HEK293 (cell line): ENCODE measurements around the gene KIAA1671.

Experiments
- CTCF ChIA-PET: fragments of 350-600 bp; formaldehyde crosslinking; extraction: SDS; loops from one replicate; lab custom pipeline; 2021; ENCODE audit warnings: antibody characterized with exemption; lab: Yijun Ruan, JAX
- POLR2A ChIA-PET: fragments of 300-600 bp; formaldehyde crosslinking; extraction: SDS; loops from one replicate; lab custom pipeline; 2020; ENCODE audit warnings: antibody characterized with exemption, inconsistent platforms; lab: Yijun Ruan, JAX
- H3K27ac ChIP-seq: fragments of 200-500 bp; sonication (Bioruptor generic); 2 replicates; pipeline ENCODE4 v1.5.1; 2014; ENCODE audit warnings: low read depth, low read length, control low read depth, inconsistent platforms; ENCODE audit errors: extremely low read depth
- H3K36me3 ChIP-seq, 2 experiments: fragments of 200-500 bp in 1 of 2; sonication (Bioruptor generic) in 1 of 2; 1 replicate in 1 of 2; 2 replicates in 1 of 2; pipeline ENCODE4 v1.5.1; 2014 to 2017; ENCODE audit warnings: inconsistent platforms in 2 of 2, low read length in 2 of 2; ENCODE audit not compliant: control insufficient read depth in 2 of 2, insufficient read depth in 1 of 2
- H3K4me1 ChIP-seq: fragments of 200-500 bp; sonication (Bioruptor generic); 2 replicates; pipeline ENCODE4 v1.5.1; 2014; ENCODE audit warnings: mild to moderate bottlenecking, low read length, inconsistent platforms; ENCODE audit not compliant: control insufficient read depth, insufficient read depth
- H3K4me3 ChIP-seq: 2 replicates; pipeline ENCODE4 v1.5.1; 2011; ENCODE audit warnings: low read depth, mild to moderate bottlenecking, control low read depth, low read length, moderate library complexity
- H3K9me3 ChIP-seq: fragments of 200-500 bp; sonication (Bioruptor generic); 2 replicates; pipeline ENCODE4 v1.5.1; 2014; ENCODE audit warnings: low read depth, low read length, inconsistent platforms; ENCODE audit not compliant: control insufficient read depth, insufficient read depth
- EGR2 ChIP-seq: fragments of 450-650 bp; formaldehyde crosslinking; IDR thresholded peaks from 2 replicates; pipeline ENCODE4 v1.5.1; 2016; ENCODE audit warnings: low read depth, missing biosample characterization, missing genetic modification characterization
- GLIS1 ChIP-seq: fragments of 450-650 bp; formaldehyde crosslinking; IDR thresholded peaks from 2 replicates; pipeline ENCODE4 v1.5.1; 2016; ENCODE audit warnings: missing biosample characterization, missing genetic modification characterization
- KLF1 ChIP-seq: fragments of 450-650 bp; formaldehyde crosslinking; IDR thresholded peaks from 2 replicates; pipeline ENCODE4 v1.5.1; 2016; ENCODE audit warnings: missing biosample characterization, missing genetic modification characterization
- KLF16 ChIP-seq: fragments of 450-650 bp; formaldehyde crosslinking; IDR thresholded peaks from 2 replicates; pipeline ENCODE4 v1.5.1; 2017; ENCODE audit warnings: missing biosample characterization, missing genetic modification characterization
- KLF8 ChIP-seq: fragments of 450-650 bp; formaldehyde crosslinking; IDR thresholded peaks from 2 replicates; pipeline ENCODE4 v1.5.1; 2016; ENCODE audit warnings: missing biosample characterization, missing genetic modification characterization
- MZF1 ChIP-seq: fragments of 450-650 bp; formaldehyde crosslinking; IDR thresholded peaks from 2 replicates; pipeline ENCODE4 v1.5.1; 2017; ENCODE audit warnings: missing biosample characterization, missing genetic modification characterization, borderline replicate concordance
- SCRT2 ChIP-seq: fragments of 450-650 bp; formaldehyde crosslinking; IDR thresholded peaks from 2 replicates; pipeline ENCODE4 v1.5.1; 2016; ENCODE audit warnings: missing biosample characterization, missing genetic modification characterization
- SETDB1 ChIP-seq: IDR thresholded peaks from one replicate; pipeline ENCODE4 v1.6.1; 2017; ENCODE audit warnings: mild to moderate bottlenecking, low read length, moderate library complexity, mixed read lengths; ENCODE audit not compliant: insufficient read length
- ZFP41 ChIP-seq: fragments of 450-650 bp; formaldehyde crosslinking; IDR thresholded peaks from 2 replicates; pipeline ENCODE4 v1.5.1; 2016; ENCODE audit warnings: missing biosample characterization, missing genetic modification characterization, borderline replicate concordance
- ZIC2 ChIP-seq: fragments of 450-650 bp; formaldehyde crosslinking; IDR thresholded peaks from 2 replicates; pipeline ENCODE4 v1.5.1; 2016; ENCODE audit warnings: missing biosample characterization, missing genetic modification characterization
- ZNF132 ChIP-seq: fragments of 450-650 bp; formaldehyde crosslinking; IDR thresholded peaks from 2 replicates; pipeline ENCODE4 v1.5.1; 2017; ENCODE audit warnings: missing biosample characterization, missing genetic modification characterization, borderline replicate concordance
- ZNF133 ChIP-seq: fragments of 450-650 bp; formaldehyde crosslinking; IDR thresholded peaks from 2 replicates; pipeline ENCODE4 v1.5.1; 2016; ENCODE audit warnings: missing biosample characterization, missing genetic modification characterization
- ZNF16 ChIP-seq: fragments of 450-650 bp; formaldehyde crosslinking; IDR thresholded peaks from 2 replicates; pipeline ENCODE4 v1.5.1; 2016; ENCODE audit warnings: low read depth, missing biosample characterization, missing genetic modification characterization
- ZNF202 ChIP-seq: fragments of 450-650 bp; formaldehyde crosslinking; IDR thresholded peaks from 2 replicates; pipeline ENCODE4 v1.5.1; 2016; ENCODE audit warnings: missing biosample characterization, missing genetic modification characterization, borderline replicate concordance
- ZNF350 ChIP-seq: fragments of 450-650 bp; formaldehyde crosslinking; IDR thresholded peaks from 2 replicates; pipeline ENCODE4 v1.5.0; 2017; ENCODE audit warnings: missing biosample characterization, mild to moderate bottlenecking, missing genetic modification characterization
- ZNF37A ChIP-seq: fragments of 450-650 bp; IDR thresholded peaks from 2 replicates; pipeline ENCODE4 v1.5.1; 2018; ENCODE audit warnings: missing biosample characterization, missing genetic modification characterization
- ZNF391 ChIP-seq: fragments of 450-650 bp; formaldehyde crosslinking; IDR thresholded peaks from 2 replicates; pipeline ENCODE4 v1.5.1; 2016; ENCODE audit warnings: low read depth, missing biosample characterization, missing genetic modification characterization, borderline replicate concordance
- ZNF398 ChIP-seq: fragments of 450-650 bp; formaldehyde crosslinking; IDR thresholded peaks from 2 replicates; pipeline ENCODE4 v1.5.1; 2017; ENCODE audit warnings: missing biosample characterization, missing genetic modification characterization
- ZNF416 ChIP-seq: fragments of 450-650 bp; formaldehyde crosslinking; IDR thresholded peaks from 2 replicates; pipeline ENCODE4 v1.5.1; 2016; ENCODE audit warnings: missing biosample characterization, missing genetic modification characterization
- ZNF48 ChIP-seq: fragments of 450-650 bp; formaldehyde crosslinking; IDR thresholded peaks from 2 replicates; pipeline ENCODE4 v1.5.1; 2016; ENCODE audit warnings: missing biosample characterization, missing genetic modification characterization
- ZNF530 ChIP-seq: fragments of 450-650 bp; formaldehyde crosslinking; IDR thresholded peaks from 2 replicates; pipeline ENCODE4 v1.5.1; 2016; ENCODE audit warnings: low read depth, missing biosample characterization, missing genetic modification characterization
- ZNF544 ChIP-seq: fragments of 450-650 bp; formaldehyde crosslinking; IDR thresholded peaks from 2 replicates; pipeline ENCODE4 v1.5.0; 2017; ENCODE audit warnings: missing biosample characterization, missing genetic modification characterization
- ZNF571 ChIP-seq: fragments of 450-650 bp; formaldehyde crosslinking; IDR thresholded peaks from 2 replicates; pipeline ENCODE4 v1.5.0; 2017; ENCODE audit warnings: missing biosample characterization, missing genetic modification characterization
- ZNF596 ChIP-seq: fragments of 450-650 bp; IDR thresholded peaks from 2 replicates; pipeline ENCODE4 v1.5.0; 2018; ENCODE audit warnings: missing biosample characterization, mild to moderate bottlenecking, missing genetic modification characterization, moderate library complexity
- ZNF704 ChIP-seq: fragments of 450-650 bp; formaldehyde crosslinking; IDR thresholded peaks from 2 replicates; pipeline ENCODE4 v1.5.1; 2016; ENCODE audit warnings: missing biosample characterization, missing genetic modification characterization
- ZNF768 ChIP-seq: fragments of 450-650 bp; formaldehyde crosslinking; IDR thresholded peaks from 2 replicates; pipeline ENCODE4 v1.5.1; 2018; ENCODE audit warnings: missing biosample characterization, mild to moderate bottlenecking, missing genetic modification characterization
- ZNF792 ChIP-seq: fragments of 450-650 bp; formaldehyde crosslinking; IDR thresholded peaks from 2 replicates; pipeline ENCODE4 v1.5.1; 2016; ENCODE audit warnings: missing biosample characterization, missing genetic modification characterization
- TF ChIP-seq, protein P1 (sequence below): fragments of 450-650 bp; formaldehyde crosslinking; IDR thresholded peaks from 2 replicates; pipeline ENCODE4 v1.5.1; 2016; ENCODE audit warnings: missing biosample characterization, missing genetic modification characterization, low read depth
- TF ChIP-seq, protein P2 (sequence below): fragments of 450-650 bp; formaldehyde crosslinking; IDR thresholded peaks from 2 replicates; pipeline ENCODE4 v1.5.1; 2017; ENCODE audit warnings: missing biosample characterization, mild to moderate bottlenecking, missing genetic modification characterization, moderate library complexity
- TF ChIP-seq, protein P3 (sequence below): fragments of 450-650 bp; formaldehyde crosslinking; IDR thresholded peaks from 2 replicates; pipeline ENCODE4 v1.5.1; 2017; ENCODE audit warnings: missing biosample characterization, missing genetic modification characterization

The KIAA1671 gene

GRCh38 chr22:25131198-25131887 is 178.8 kb downstream of the KIAA1671 start (continued):
- TF ChIP-seq ZNF704 (tag by site-specific recombination) (no peak), SCRT2 (tag by site-specific recombination) (peak; percentile 69; the same call in 1 of the 2 replicates), ZFP41 (tag by site-specific recombination) (no peak), ZIC2 (peak; percentile 40), ZNF133 (no peak), GLIS1 (tag by site-specific recombination) (0 out of 2 replicates have a peak, but pooled peaks have one; percentile 14), ZNF16 (tag by site-specific recombination) (no peak)

DNA sequence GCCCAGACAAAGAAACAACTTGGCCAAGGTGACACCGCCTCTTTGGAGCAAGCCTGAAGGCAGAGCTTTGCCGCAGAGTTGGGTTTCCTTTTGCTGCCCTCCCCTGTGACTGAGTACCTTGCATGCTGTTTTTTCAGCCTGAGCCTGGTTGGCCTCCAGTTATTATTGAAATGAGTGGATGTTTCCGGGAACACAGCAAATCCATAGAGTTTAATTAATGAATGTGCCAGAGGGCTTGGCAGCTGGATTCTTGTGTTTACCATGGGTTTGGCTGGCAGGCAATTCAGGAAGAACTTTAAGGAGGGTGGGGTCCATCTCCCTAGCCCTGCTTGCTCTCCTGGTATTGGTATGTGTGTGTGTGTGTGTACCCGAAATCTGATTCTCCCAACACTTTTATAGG is 181.5 kb downstream of the KIAA1671 start:
- POLR2A ChIA-PET: no interaction called here
- CTCF ChIA-PET: no interaction called here
- no peak overlapping the region for H3K27ac ChIP-seq
- no peaks in the 10 kb centered on the region for H3K4me1 ChIP-seq
- no peak overlapping the region for H3K4me3 ChIP-seq
- no peaks in the 10 kb centered on the region for H3K9me3 ChIP-seq
- H3K36me3 ChIP-seq: peaks cover 0 to 4% of the 10 kb centered on the region in 2 experiments; a peak in 1 of 3 replicates
- TF ChIP-seq EGR2 (tag by site-specific recombination) (no peak), ZNF530 (no peak), ZNF391 (no peak), ZNF571 (no peak), ZNF596 (tag by site-specific recombination) (no peak), ZNF350 (no peak), SETDB1 (no peak), SCRT2 (tag by site-specific recombination) (no peak), ZNF132 (tag by site-specific recombination) (no peak), ZNF398 (no peak), ZNF792 (tag by site-specific recombination) (no peak), ZNF544 (tag by site-specific recombination) (no peak), ZNF768 (no peak), KLF1 (tag by site-specific recombination) (peak; percentile 61; the same call in 1 of the 2 replicates), ZNF416 (tag by site-specific recombination) (no peak), ZNF37A (tag by site-specific recombination) (no peak), MZF1 (peak; percentile 90; the same call in 1 of the 2 replicates), KLF16 (tag by site-specific recombination) (no peak), ZNF202 (tag by site-specific recombination) (no peak), KLF8 (tag by site-specific recombination) (no peak), ZNF48 (tag by site-specific recombination) (no peak)
- TF ChIP-seq, protein P1, sequence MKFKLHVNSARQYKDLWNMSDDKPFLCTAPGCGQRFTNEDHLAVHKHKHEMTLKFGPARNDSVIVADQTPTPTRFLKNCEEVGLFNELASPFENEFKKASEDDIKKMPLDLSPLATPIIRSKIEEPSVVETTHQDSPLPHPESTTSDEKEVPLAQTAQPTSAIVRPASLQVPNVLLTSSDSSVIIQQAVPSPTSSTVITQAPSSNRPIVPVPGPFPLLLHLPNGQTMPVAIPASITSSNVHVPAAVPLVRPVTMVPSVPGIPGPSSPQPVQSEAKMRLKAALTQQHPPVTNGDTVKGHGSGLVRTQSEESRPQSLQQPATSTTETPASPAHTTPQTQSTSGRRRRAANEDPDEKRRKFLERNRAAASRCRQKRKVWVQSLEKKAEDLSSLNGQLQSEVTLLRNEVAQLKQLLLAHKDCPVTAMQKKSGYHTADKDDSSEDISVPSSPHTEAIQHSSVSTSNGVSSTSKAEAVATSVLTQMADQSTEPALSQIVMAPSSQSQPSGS: no peak
- TF ChIP-seq, protein P2, sequence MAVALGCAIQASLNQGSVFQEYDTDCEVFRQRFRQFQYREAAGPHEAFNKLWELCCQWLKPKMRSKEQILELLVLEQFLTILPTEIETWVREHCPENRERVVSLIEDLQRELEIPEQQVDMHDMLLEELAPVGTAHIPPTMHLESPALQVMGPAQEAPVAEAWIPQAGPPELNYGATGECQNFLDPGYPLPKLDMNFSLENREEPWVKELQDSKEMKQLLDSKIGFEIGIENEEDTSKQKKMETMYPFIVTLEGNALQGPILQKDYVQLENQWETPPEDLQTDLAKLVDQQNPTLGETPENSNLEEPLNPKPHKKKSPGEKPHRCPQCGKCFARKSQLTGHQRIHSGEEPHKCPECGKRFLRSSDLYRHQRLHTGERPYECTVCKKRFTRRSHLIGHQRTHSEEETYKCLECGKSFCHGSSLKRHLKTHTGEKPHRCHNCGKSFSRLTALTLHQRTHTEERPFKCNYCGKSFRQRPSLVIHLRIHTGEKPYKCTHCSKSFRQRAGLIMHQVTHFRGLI (tag by site-specific recombination): peak; percentile 69; the same call in 1 of the 2 replicates
- TF ChIP-seq, protein P3, sequence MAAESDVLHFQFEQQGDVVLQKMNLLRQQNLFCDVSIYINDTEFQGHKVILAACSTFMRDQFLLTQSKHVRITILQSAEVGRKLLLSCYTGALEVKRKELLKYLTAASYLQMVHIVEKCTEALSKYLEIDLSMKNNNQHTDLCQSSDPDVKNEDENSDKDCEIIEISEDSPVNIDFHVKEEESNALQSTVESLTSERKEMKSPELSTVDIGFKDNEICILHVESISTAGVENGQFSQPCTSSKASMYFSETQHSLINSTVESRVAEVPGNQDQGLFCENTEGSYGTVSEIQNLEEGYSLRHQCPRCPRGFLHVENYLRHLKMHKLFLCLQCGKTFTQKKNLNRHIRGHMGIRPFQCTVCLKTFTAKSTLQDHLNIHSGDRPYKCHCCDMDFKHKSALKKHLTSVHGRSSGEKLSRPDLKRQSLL (tag by site-specific recombination): no peak
